ENCODE measurements around the gene KRTAP9-3. TPM values are rescaled to one million over a fixed set of nuclear protein-coding genes. Genes with fewer than 3 reads are reported as not detected.
"Not testable (repeated sequence)": the region's sequence is repeated elsewhere in the genome, so short reads cannot be mapped to it uniquely, and the experiment has no call there.

The KRTAP9-3 gene
- total RNA-seq, 1 donor from 2014 or later = not detected

DNA sequence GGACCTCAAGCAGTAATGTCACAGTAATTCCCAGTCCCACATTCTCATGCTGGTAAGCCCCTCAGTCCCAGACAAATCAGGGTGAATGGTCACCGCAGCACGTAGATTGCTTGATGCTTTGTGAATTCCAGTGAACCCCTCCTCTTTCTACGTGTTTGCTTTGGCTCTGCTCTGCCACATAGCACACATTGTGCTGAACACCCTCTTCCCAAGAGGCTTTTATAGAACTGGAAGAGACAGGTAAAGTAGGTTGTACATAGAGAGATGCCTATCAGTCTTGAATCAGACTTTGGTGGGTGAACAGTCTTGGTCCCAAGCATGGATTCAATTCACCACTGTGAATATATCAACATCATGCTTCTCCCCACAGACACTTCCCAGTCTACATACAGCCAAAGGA lies 32.4 kb downstream of the KRTAP9-3 start:
- H3K9me3 Mint-ChIP-seq = no peaks in the 10 kb centered on the region
- DNase-seq = peak; percentile 34
- H3K36me3 Mint-ChIP-seq (ENCODE audit: low read depth) = no peaks in the 10 kb centered on the region
- H3K4me3 Mint-ChIP-seq = no peak overlapping the region
- H3K4me1 Mint-ChIP-seq = no peaks in the 10 kb centered on the region
- intact Hi-C loops (cut with micrococcal nuclease) = no loop called here
- peaks cover 20% of the 10 kb centered on the region for H3K27me3 Mint-ChIP-seq
- no peak overlapping the region for H3K27ac Mint-ChIP-seq

DNA sequence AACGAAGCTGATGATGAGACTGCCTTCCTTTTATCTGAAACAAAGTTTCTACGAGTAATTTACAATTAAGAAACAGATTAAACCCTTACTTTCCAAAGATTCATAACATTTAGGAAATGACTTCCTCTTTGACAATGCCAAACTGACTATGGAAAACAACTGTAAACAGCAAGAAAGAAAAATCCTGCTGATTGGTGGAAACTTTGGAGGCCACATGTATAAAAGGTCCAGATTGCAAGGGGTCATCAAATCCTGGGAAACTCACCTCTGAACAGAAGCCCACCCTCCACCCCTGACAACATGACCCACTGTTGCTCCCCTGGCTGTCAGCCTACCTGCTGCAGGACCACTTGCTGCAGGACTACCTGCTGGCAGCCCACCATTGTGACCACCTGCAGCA lies 32.8 kb downstream of the KRTAP9-3 start, which contains the start of gene KRTAP9-6:
KRTAP9-6 (plus strand) TSS at position 301 of the 400 bp plus-strand sequence; CDS start at position 301, 0 bp downstream.
- peaks cover 20% of the 10 kb centered on the region for H3K27me3 Mint-ChIP-seq
- no peak within 1 kb of the TSS for H3K4me3 Mint-ChIP-seq
- H3K27ac Mint-ChIP-seq = no peak within 1 kb of the TSS
- no peaks in the 10 kb centered on the region for H3K36me3 Mint-ChIP-seq (ENCODE audit: low read depth)
- H3K9me3 Mint-ChIP-seq = no peaks in the 10 kb centered on the region
- peak; percentile 21 for DNase-seq
- intact Hi-C loops (cut with micrococcal nuclease) = no loop called here
- no peaks in the 10 kb centered on the region for H3K4me1 Mint-ChIP-seq

DNA sequence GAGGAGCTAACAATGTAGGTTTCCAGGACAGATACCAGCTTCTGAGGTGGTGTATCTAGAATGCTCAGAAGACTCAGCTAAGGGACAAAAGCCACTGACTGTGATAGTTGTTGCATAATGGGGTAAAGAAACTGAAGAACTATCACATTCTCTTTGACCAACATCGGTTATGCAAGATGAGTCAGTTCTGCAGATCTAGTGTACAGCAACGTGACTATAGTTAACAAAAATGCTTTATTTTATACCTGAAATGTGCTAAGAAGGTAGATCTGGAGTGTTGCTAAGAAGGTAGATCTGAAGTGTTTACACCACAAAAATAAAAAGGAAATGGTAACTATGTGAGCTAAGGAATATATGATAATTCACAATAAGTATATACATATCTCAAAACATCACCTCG lies 35.5 kb downstream of the KRTAP9-3 start:
- no peak for DNase-seq
- H3K27me3 Mint-ChIP-seq = peaks cover 6% of the 10 kb centered on the region
- intact Hi-C loops (cut with micrococcal nuclease) = no loop called here
- no peak overlapping the region for H3K4me3 Mint-ChIP-seq
- H3K36me3 Mint-ChIP-seq (ENCODE audit: low read depth) = no peaks in the 10 kb centered on the region
- no peak overlapping the region for H3K27ac Mint-ChIP-seq
- H3K4me1 Mint-ChIP-seq = no peaks in the 10 kb centered on the region
- no peaks in the 10 kb centered on the region for H3K9me3 Mint-ChIP-seq

DNA sequence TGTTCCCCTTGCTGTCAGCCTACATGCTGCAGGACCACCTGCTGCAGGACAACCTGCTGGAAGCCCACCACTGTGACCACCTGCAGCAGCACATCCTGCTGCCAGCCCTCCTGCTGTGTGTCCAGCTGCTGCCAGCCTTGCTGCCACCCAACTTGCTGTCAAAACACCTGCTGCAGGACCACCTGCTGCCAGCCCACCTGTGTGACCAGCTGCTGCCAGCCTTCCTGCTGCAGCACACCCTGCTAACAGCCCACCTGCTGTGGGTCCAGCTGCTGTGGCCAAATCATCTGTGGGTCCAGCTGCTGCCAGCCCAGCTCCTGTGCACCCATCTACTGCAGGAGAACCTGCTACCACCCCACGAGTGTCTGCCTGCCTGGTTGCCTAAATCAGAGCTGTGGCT lies 39.1 kb downstream of the KRTAP9-3 start:
- intact Hi-C loops (cut with micrococcal nuclease); DNase-seq; H3K4me3 Mint-ChIP-seq; H3K27ac Mint-ChIP-seq; H3K4me1 Mint-ChIP-seq; H3K27me3 Mint-ChIP-seq; H3K36me3 Mint-ChIP-seq (ENCODE audit: low read depth); H3K9me3 Mint-ChIP-seq: not testable (repeated sequence)

DNA sequence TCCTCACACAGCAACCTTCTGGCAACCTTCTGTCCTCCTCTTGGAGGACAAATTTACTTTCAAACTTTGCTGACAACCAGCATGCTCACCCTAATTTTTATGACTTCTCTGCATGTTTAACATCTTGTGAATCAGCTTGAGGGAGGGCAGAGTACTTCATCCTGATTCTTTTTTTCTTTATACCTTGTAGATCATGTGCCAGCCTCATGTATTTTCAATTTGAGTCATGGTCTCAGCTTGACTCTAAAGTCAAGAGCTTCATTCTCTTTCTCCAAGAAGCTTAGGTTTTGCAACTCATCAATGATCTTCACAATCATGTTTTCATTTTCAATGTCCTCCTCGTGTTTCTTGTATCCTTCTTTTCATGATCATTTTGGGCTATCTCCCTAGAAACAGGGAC lies 39.6 kb downstream of the KRTAP9-3 start:
- Mint-ChIP-seq H3K4me3 (no peak overlapping the region), H3K36me3 (ENCODE audit: low read depth) (no peaks in the 10 kb centered on the region), H3K27ac (no peak overlapping the region), H3K27me3 (peaks cover 7% of the 10 kb centered on the region), H3K9me3 (no peaks in the 10 kb centered on the region), H3K4me1 (no peaks in the 10 kb centered on the region)
- intact Hi-C loops (cut with micrococcal nuclease) = no loop called here
- no peak for DNase-seq

DNA sequence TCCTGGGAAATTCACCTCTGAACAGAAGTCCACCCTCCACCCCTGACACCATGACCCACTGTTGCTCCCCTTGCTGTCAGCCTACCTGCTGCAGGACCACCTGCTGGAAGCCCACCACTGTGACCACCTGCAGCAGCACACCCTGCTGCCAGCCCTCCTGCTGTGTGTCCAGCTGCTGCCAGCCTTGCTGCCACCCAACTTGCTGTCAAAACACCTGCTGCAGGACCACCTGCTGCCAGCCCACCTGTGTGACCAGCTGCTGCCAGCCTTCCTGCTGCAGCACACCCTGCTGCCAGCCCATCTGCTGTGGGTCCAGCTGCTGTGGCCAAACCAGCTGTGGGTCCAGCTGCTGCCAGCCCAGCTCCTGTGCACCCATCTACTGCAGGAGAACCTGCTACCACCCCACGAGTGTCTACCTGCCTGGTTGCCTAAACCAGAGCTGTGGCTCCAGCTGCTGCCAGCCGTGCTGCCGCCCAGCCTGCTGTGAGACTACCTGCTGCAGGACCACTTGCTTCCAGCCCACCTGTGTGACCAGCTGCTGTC lies 43.5 kb downstream of the KRTAP9-3 start, which contains the start of gene KRTAP9-7:
KRTAP9-7 (plus strand) TSS at position 51 of the 543 bp plus-strand sequence; CDS start at position 51, 0 bp downstream.
- H3K36me3 Mint-ChIP-seq (ENCODE audit: low read depth); H3K9me3 Mint-ChIP-seq; H3K4me1 Mint-ChIP-seq; H3K27ac Mint-ChIP-seq; H3K4me3 Mint-ChIP-seq; intact Hi-C loops (cut with micrococcal nuclease): not testable (repeated sequence)
- H3K27me3 Mint-ChIP-seq = peaks cover 11% of the 10 kb centered on the region
- peak; percentile 45 for DNase-seq

DNA sequence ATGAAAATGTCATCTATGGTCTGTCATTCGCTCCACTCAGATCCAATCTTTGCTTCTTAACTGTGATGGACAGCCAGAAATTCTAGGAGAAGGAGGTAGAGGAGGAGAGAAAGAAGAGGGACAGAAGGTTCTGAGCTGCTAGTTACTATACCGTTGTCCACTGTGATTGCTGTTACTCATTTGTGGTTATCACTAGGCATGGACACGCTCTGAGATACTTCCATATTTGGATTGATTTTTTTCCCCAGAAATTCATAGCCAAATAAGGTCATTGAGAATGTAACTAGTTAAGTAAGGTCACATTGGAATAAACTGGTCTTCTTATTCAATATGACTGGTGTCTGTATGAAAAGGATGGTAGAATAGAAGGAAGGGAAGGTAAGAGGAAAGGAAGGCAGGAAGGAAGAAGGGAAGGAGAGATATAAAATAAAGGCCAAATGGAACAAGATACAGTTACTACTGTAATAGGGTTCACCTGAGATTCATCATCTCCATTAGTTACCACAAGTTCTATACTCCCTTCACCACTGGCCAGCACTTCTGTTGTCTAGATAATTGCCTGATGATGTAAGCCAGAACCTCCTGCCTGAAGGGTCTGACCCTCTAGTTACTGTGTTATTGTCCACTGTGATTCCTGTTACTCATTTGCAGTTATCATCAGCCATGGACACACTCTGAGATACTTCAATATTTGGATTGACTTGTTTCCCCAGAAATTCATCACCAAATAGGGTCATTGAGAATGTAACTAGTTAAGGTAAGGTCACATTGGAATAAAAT lies 46.1 kb downstream of the KRTAP9-3 start:
- Mint-ChIP-seq H3K27ac (no peak overlapping the region), H3K9me3 (no peaks in the 10 kb centered on the region), H3K4me1 (no peaks in the 10 kb centered on the region), H3K27me3 (peaks cover 11% of the 10 kb centered on the region), H3K36me3 (ENCODE audit: low read depth) (no peaks in the 10 kb centered on the region), H3K4me3 (no peak overlapping the region)
- DNase-seq = peak; percentile 13
- intact Hi-C loops (cut with micrococcal nuclease) = no loop called here

Other genes with a start within 250 kb of the KRTAP9-3 start
- gene KRT40, start 248.1 kb upstream of the KRTAP9-3 start, total RNA-seq = not detected in 2 replicates
- not detected in 2 replicates for gene KRTAP3-3, start 238.3 kb upstream of the KRTAP9-3 start, total RNA-seq
- gene KRTAP3-2, start 232.5 kb upstream of the KRTAP9-3 start, total RNA-seq = not detected in 2 replicates
- gene KRTAP3-1, start 223.3 kb upstream of the KRTAP9-3 start, total RNA-seq = not detected in 2 replicates
- not detected in 2 replicates for gene KRTAP1-5, start 205.2 kb upstream of the KRTAP9-3 start, total RNA-seq
- gene KRTAP1-4, start 202.3 kb upstream of the KRTAP9-3 start, total RNA-seq = not detected in 2 replicates
- not detected in 2 replicates for gene KRTAP1-3, start 197.6 kb upstream of the KRTAP9-3 start, total RNA-seq
- gene KRTAP1-1, start 191.0 kb upstream of the KRTAP9-3 start, total RNA-seq = not detected in 2 replicates
- gene KRTAP2-1, start 185.1 kb upstream of the KRTAP9-3 start, total RNA-seq = not detected in 2 replicates
- not detected in 2 replicates for gene KRTAP2-2, start 177.2 kb upstream of the KRTAP9-3 start, total RNA-seq
- gene KRTAP2-3, start 172.3 kb upstream of the KRTAP9-3 start, total RNA-seq = not detected in 2 replicates
- not detected in 2 replicates for gene KRTAP2-4, start 166.6 kb upstream of the KRTAP9-3 start, total RNA-seq
- gene KRTAP4-7, start 148.3 kb upstream of the KRTAP9-3 start, total RNA-seq = not detected in 2 replicates
- not detected in 2 replicates for gene KRTAP4-8, start 134.3 kb upstream of the KRTAP9-3 start, total RNA-seq
- not detected in 2 replicates for gene KRTAP4-16, start 130.2 kb upstream of the KRTAP9-3 start, total RNA-seq
- gene KRTAP4-9, start 127.1 kb upstream of the KRTAP9-3 start, total RNA-seq = not detected in 2 replicates
- not detected in 2 replicates for gene KRTAP4-11, start 114.1 kb upstream of the KRTAP9-3 start, total RNA-seq
- not detected in 2 replicates for gene KRTAP4-12, start 108.3 kb upstream of the KRTAP9-3 start, total RNA-seq
- gene KRTAP4-6, start 91.9 kb upstream of the KRTAP9-3 start, total RNA-seq = not detected in 2 replicates
- gene KRTAP4-5, start 82.6 kb upstream of the KRTAP9-3 start, total RNA-seq = not detected in 2 replicates
- not detected in 2 replicates for gene KRTAP4-4, start 71.7 kb upstream of the KRTAP9-3 start, total RNA-seq
- gene KRTAP4-3, start 64.2 kb upstream of the KRTAP9-3 start, total RNA-seq = not detected in 2 replicates
- not detected in 2 replicates for gene KRTAP4-2, start 54.2 kb upstream of the KRTAP9-3 start, total RNA-seq
- not detected in 2 replicates for gene KRTAP4-1, start 47.5 kb upstream of the KRTAP9-3 start, total RNA-seq
- not detected in 2 replicates for gene KRTAP9-1, start 42.6 kb upstream of the KRTAP9-3 start, total RNA-seq
- not detected in 2 replicates for gene KRTAP9-2, start 5.8 kb upstream of the KRTAP9-3 start, total RNA-seq
- gene KRTAP9-8, start 5.5 kb downstream of the KRTAP9-3 start, total RNA-seq = not detected in 2 replicates
- not detected in 2 replicates for gene KRTAP9-4, start 17.2 kb downstream of the KRTAP9-3 start, total RNA-seq
- gene KRTAP9-9, start 22.9 kb downstream of the KRTAP9-3 start, total RNA-seq = not detected in 2 replicates
- not detected in 2 replicates for gene KRTAP9-6, start 32.9 kb downstream of the KRTAP9-3 start, total RNA-seq
- gene KRTAP9-7, start 43.2 kb downstream of the KRTAP9-3 start, total RNA-seq = not detected in 2 replicates
- not detected in 2 replicates for gene KRTAP29-1, start 70.4 kb downstream of the KRTAP9-3 start, total RNA-seq
- not detected in 2 replicates for gene KRTAP16-1, start 76.9 kb downstream of the KRTAP9-3 start, total RNA-seq
- not detected in 2 replicates for gene KRTAP17-1, start 83.3 kb downstream of the KRTAP9-3 start, total RNA-seq
- not detected in 2 replicates for gene KRT33A, start 118.4 kb downstream of the KRTAP9-3 start, total RNA-seq
- gene KRT33B, start 137.4 kb downstream of the KRTAP9-3 start, total RNA-seq = not detected in 2 replicates
- not detected in 2 replicates for gene KRT34, start 149.9 kb downstream of the KRTAP9-3 start, total RNA-seq
- gene KRT31, start 165.2 kb downstream of the KRTAP9-3 start, total RNA-seq = not detected in 2 replicates
- gene KRT37, start 192.1 kb downstream of the KRTAP9-3 start, total RNA-seq = not detected in 2 replicates
- not detected in 2 replicates for gene KRT38, start 208.5 kb downstream of the KRTAP9-3 start, total RNA-seq
- not detected in 2 replicates for gene KRT32, start 234.9 kb downstream of the KRTAP9-3 start, total RNA-seq
- gene KRT35, start 248.7 kb downstream of the KRTAP9-3 start, total RNA-seq = not detected in 2 replicates